HG03025 (cell line): ENCODE measurements around the gene FOXE3.
"Not testable (repeated sequence)": the region's sequence is repeated elsewhere in the genome, so short reads cannot be mapped to it uniquely, and the experiment has no call there.

Experiments
- ATAC-seq: cut with Tn5 transposase; IDR thresholded peaks from one replicate; pipeline ENCODE4 v1.9.1; 2021; ENCODE audit warnings: mild to moderate bottlenecking, moderate library complexity; ENCODE audit not compliant: unreplicated experiment, low FRiP score

The FOXE3 gene

GRCh38 chr1:47444562-47445465, 28.7 kb downstream of the FOXE3 start:
- no peak for ATAC-seq

GRCh38 chr1:47445823-47446550, 29.9 kb downstream of the FOXE3 start:
- ATAC-seq, result no peak

- no peak for ATAC-seq
Observed at GRCh38 chr1:47448462-47449222, 32.6 kb downstream of the FOXE3 start.

- ATAC-seq, result no peak
Observed at GRCh38 chr1:47449822-47450552, 33.9 kb downstream of the FOXE3 start.

GRCh38 chr1:47450606-47451005, 34.5 kb downstream of the FOXE3 start:
- ATAC-seq, result no peak

- ATAC-seq, result no peak
Observed at GRCh38 chr1:47452426-47452825, 36.3 kb downstream of the FOXE3 start.

GRCh38 chr1:47453910-47454309, 37.8 kb downstream of the FOXE3 start:
- ATAC-seq, result not testable (repeated sequence)

- no peak for ATAC-seq
Observed at GRCh38 chr1:47456250-47456649, 40.2 kb downstream of the FOXE3 start.

- not testable (repeated sequence) for ATAC-seq
Observed at GRCh38 chr1:47457547-47457946, 41.5 kb downstream of the FOXE3 start.

GRCh38 chr1:47459253-47459788, 43.2 kb downstream of the FOXE3 start:
- ATAC-seq, result no peak

- no peak for ATAC-seq
Observed at GRCh38 chr1:47460040-47460439, 44.0 kb downstream of the FOXE3 start.

- ATAC-seq, result no peak
Observed at GRCh38 chr1:47460456-47460855, 44.4 kb downstream of the FOXE3 start.

- no peak for ATAC-seq
Observed at GRCh38 chr1:47465605-47466004, 49.5 kb downstream of the FOXE3 start.
